A673 (cell line): Measurements from ENCODE around the gene FAM151A. TPM values are rescaled to one million over a fixed set of nuclear protein-coding genes. Genes with fewer than 3 reads are reported as not detected.

Source experiments
- BruUV-seq: library from RNA; stranded (reverse); fragments of 400-500 nt; replicated peaks from 2 replicates; lab custom pipeline; 2021; lab: Mats Ljungman, UMichigan
- CTCF ChIA-PET: fragments of 300-600 bp; sonication (Branson Sonifier 250); formaldehyde crosslinking; loops from one replicate; lab custom pipeline; 2022; ENCODE audit warnings: antibody characterized with exemption; lab: Charles Lee
- POLR2A ChIA-PET: fragments of 300-600 bp; sonication (Branson Sonifier 250); formaldehyde crosslinking; loops from one replicate; lab custom pipeline; 2022; ENCODE audit warnings: antibody characterized with exemption; ENCODE audit not compliant: low non-redundant PET; lab: Charles Lee
- DNase-seq: peaks from one replicate; pipeline ENCODE4 v3.0.0-alpha.2; 2015; ENCODE audit warnings: low spot score
- H3K27ac ChIP-seq: fragments of 200-600 bp; sonication (generic); 2 replicates; pipeline ENCODE4 v1.5.1; 2016; ENCODE audit warnings: mixed run types, low read depth, mild to moderate bottlenecking, mixed read lengths, antibody characterized with exemption, low read length; ENCODE audit not compliant: poor library complexity, severe bottlenecking
- H3K27me3 ChIP-seq: fragments of 200-600 bp; sonication (generic); replicated peaks from 2 replicates; pipeline ENCODE4 v1.6.1; 2017; ENCODE audit warnings: mixed run types, low read depth, mild to moderate bottlenecking, mixed read lengths, antibody characterized with exemption, low read length; ENCODE audit not compliant: insufficient read depth, poor library complexity
- H3K36me3 ChIP-seq: fragments of 200-600 bp; sonication (generic); 2 replicates; pipeline ENCODE4 v1.6.1; 2016; ENCODE audit warnings: mixed run types, mild to moderate bottlenecking, mixed read lengths, antibody characterized with exemption, low read length; ENCODE audit not compliant: insufficient read depth, poor library complexity, severe bottlenecking
- H3K4me1 ChIP-seq: fragments of 200-600 bp; sonication (generic); 2 replicates; pipeline ENCODE4 v1.6.1; 2017; ENCODE audit warnings: mixed run types, mild to moderate bottlenecking, mixed read lengths, antibody characterized with exemption, low read length; ENCODE audit not compliant: insufficient read depth, poor library complexity, severe bottlenecking
- H3K4me3 ChIP-seq: fragments of 200-600 bp; sonication (generic); 2 replicates; pipeline ENCODE4 v1.5.1; 2016; ENCODE audit warnings: low read depth, mixed run types, mild to moderate bottlenecking, mixed read lengths, low read length; ENCODE audit not compliant: poor library complexity, severe bottlenecking
- H3K9me3 ChIP-seq: fragments of 200-600 bp; sonication (generic); 2 replicates; pipeline ENCODE4 v1.6.1; 2016; ENCODE audit warnings: mixed run types, low read depth, mild to moderate bottlenecking, mixed read lengths, antibody characterized with exemption, low read length; ENCODE audit not compliant: poor library complexity, severe bottlenecking
- CTCF ChIP-seq: fragments of 300-800, 200-600 bp; sonication (generic); conservative IDR thresholded peaks from 2 replicates; pipeline ENCODE4 v1.5.1; 2017; ENCODE audit warnings: low read depth, mild to moderate bottlenecking, antibody characterized with exemption, low read length, moderate library complexity, mixed read lengths
- EZH2 ChIP-seq: fragments of 200-600 bp; sonication (generic); IDR thresholded peaks from 2 replicates; pipeline ENCODE4 v1.6.1; 2017; ENCODE audit warnings: borderline replicate concordance, low read depth, mild to moderate bottlenecking, mixed read lengths, antibody characterized with exemption, low read length; ENCODE audit not compliant: poor library complexity, severe bottlenecking
- intact Hi-C: fragments of 100-400 bp; cut with micrococcal nuclease; formaldehyde crosslinking; loops from one replicate; pipeline ENCODE4 v1.10.0; 2022; ENCODE audit not compliant: unreplicated experiment
- total RNA-seq: library from RNA; stranded (reverse); gene quantifications from 2 replicates; pipeline ENCODE4 v1.2.3, GENCODE V29; 2021

FAM151A gene
- total RNA-seq, 1 experiment from 2014 or later, result not detected

- Histone ChIP-seq H3K27ac (no peak overlapping the region), H3K36me3 (no peaks in the 10 kb centered on the region), H3K4me1 (peaks cover 12% of the 10 kb centered on the region), H3K27me3 (no peaks in the 10 kb centered on the region), H3K4me3 (no peak overlapping the region), H3K9me3 (peaks cover 7% of the 10 kb centered on the region)
- BruUV-seq, result no TSS peak
- POLR2A ChIA-PET, result no interaction called here
- intact Hi-C loops, result no loop called here
- no peak for DNase-seq
- CTCF ChIA-PET, result no interaction called here
- TF ChIP-seq EZH2 (no peak), CTCF (no peak)
Measured at GRCh38 chr1:54559771-54560231, 63.5 kb downstream of the FAM151A start.

Other genes with a start within 250 kb of the FAM151A start
- gene SSBP3, start 217.1 kb downstream of the FAM151A start, total RNA-seq, result 43.0 and 55.1 TPM in 2 replicates
- gene ACOT11, start 75.3 kb downstream of the FAM151A start, total RNA-seq, result 5.5 and 5.6 TPM in 2 replicates
- gene MROH7, start 18.3 kb upstream of the FAM151A start, total RNA-seq, result 0.42 TPM in 1 of 2 replicates, not detected in the other
- gene TTC4, start 92.3 kb upstream of the FAM151A start, total RNA-seq, result 25.5 and 26.1 TPM in 2 replicates
- gene PARS2, start 141.0 kb upstream of the FAM151A start, total RNA-seq, result 6.9 and 7.0 TPM in 2 replicates
- not detected in 2 replicates for gene TTC22, start 177.8 kb upstream of the FAM151A start, total RNA-seq